B cell (primary cell): ENCODE measurements around the gene MSMB.

Source experiments
- EZH2 ChIP-seq: IDR thresholded peaks from 2 replicates; pipeline ENCODE4 v1.6.1; 2012; ENCODE audit warnings: borderline replicate concordance, low read depth, mild to moderate bottlenecking, moderate library complexity, low read length; ENCODE audit not compliant: insufficient read depth, poor library complexity, severe bottlenecking
- TF ChIP-seq, protein P1 (sequence below): fragments of 200-600 bp; IDR thresholded peaks from one replicate; pipeline ENCODE4 v1.8.0; 2022; ENCODE audit warnings: antibody characterized with exemption, mild to moderate bottlenecking

DNA sequence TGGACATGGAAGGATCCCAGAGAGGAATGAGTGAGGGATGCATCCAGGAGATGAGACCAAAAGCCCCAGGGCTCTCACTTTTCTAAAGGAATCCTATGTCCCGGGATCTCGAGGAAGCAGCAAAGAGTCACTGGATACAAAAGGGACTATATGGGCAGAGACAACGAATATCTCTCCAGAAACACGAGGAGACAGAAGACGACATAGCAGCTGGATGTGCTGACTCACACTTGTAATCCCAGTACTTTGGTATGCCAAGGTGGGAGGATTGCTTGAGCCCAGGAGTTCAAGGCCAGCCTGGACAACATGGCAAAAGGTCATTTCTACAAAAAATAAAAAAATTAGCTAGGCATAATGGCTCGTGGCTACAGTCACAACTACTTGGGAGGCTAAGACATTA is 24.7 kb upstream of the MSMB start:
- TF ChIP-seq, protein P1, sequence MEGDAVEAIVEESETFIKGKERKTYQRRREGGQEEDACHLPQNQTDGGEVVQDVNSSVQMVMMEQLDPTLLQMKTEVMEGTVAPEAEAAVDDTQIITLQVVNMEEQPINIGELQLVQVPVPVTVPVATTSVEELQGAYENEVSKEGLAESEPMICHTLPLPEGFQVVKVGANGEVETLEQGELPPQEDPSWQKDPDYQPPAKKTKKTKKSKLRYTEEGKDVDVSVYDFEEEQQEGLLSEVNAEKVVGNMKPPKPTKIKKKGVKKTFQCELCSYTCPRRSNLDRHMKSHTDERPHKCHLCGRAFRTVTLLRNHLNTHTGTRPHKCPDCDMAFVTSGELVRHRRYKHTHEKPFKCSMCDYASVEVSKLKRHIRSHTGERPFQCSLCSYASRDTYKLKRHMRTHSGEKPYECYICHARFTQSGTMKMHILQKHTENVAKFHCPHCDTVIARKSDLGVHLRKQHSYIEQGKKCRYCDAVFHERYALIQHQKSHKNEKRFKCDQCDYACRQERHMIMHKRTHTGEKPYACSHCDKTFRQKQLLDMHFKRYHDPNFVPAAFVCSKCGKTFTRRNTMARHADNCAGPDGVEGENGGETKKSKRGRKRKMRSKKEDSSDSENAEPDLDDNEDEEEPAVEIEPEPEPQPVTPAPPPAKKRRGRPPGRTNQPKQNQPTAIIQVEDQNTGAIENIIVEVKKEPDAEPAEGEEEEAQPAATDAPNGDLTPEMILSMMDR = no peak
- no peak for TF ChIP-seq EZH2
